ENCODE measurements around the gene ANKDD1A.

The ANKDD1A gene

GRCh38 chr15:64896371-64897069 is 15.2 kb upstream of the ANKDD1A start:
- DNase-seq: no peak

- DNase-seq: no peak
These were observed 14.2 kb upstream of the ANKDD1A start for GRCh38 chr15:64897345-64897985.

- DNase-seq: no peak
These were observed 13.3 kb upstream of the ANKDD1A start for GRCh38 chr15:64898406-64898805.

- no peak for DNase-seq
These were observed 10.6 kb upstream of the ANKDD1A start for GRCh38 chr15:64901141-64901540.

- DNase-seq: no peak
These were observed 9.8 kb upstream of the ANKDD1A start for GRCh38 chr15:64901914-64902313.

GRCh38 chr15:64902863-64903262 is 8.8 kb upstream of the ANKDD1A start:
- DNase-seq: no peak

GRCh38 chr15:64903326-64903950 is 8.3 kb upstream of the ANKDD1A start:
- DNase-seq: peak; percentile 15

GRCh38 chr15:64904189-64904588 is 7.5 kb upstream of the ANKDD1A start:
- no peak for DNase-seq

GRCh38 chr15:64905119-64905831 is 6.4 kb upstream of the ANKDD1A start:
- peak; percentile 97 for DNase-seq

GRCh38 chr15:64905941-64906340 is 5.8 kb upstream of the ANKDD1A start:
- no peak for DNase-seq

GRCh38 chr15:64906402-64906801 is 5.3 kb upstream of the ANKDD1A start:
- DNase-seq: no peak

GRCh38 chr15:64907991-64908390 is 3.7 kb upstream of the ANKDD1A start:
- DNase-seq: no peak

- DNase-seq: no peak
These were observed 2.2 kb upstream of the ANKDD1A start for GRCh38 chr15:64909546-64909945.

- no peak for DNase-seq
These were observed 950 bp downstream of the ANKDD1A start for GRCh38 chr15:64912379-64913325.

- no peak for DNase-seq
These were observed 4.0 kb downstream of the ANKDD1A start for GRCh38 chr15:64915518-64916227.

GRCh38 chr15:64916365-64916764 is 4.7 kb downstream of the ANKDD1A start:
- no peak for DNase-seq

- DNase-seq: no peak
These were observed 5.5 kb downstream of the ANKDD1A start for GRCh38 chr15:64917211-64917610.

GRCh38 chr15:64919721-64920120 is 8.0 kb downstream of the ANKDD1A start:
- no peak for DNase-seq

- DNase-seq: no peak
These were observed 10.0 kb downstream of the ANKDD1A start for GRCh38 chr15:64921711-64922110.

- DNase-seq: no peak
These were observed 11.8 kb downstream of the ANKDD1A start for GRCh38 chr15:64923546-64923945.
